ENCODE data around the gene RAB11FIP5. TPM values are rescaled to one million over a fixed set of nuclear protein-coding genes. Genes with fewer than 3 reads are reported as not detected.
A peak's percentile ranks its signal among the peaks of the same experiment; 100 is the strongest.

Gene RAB11FIP5
- total RNA-seq, 6 experiments from 2014 or later = 76.7 to 92.0 (median 83.6) TPM

DNA sequence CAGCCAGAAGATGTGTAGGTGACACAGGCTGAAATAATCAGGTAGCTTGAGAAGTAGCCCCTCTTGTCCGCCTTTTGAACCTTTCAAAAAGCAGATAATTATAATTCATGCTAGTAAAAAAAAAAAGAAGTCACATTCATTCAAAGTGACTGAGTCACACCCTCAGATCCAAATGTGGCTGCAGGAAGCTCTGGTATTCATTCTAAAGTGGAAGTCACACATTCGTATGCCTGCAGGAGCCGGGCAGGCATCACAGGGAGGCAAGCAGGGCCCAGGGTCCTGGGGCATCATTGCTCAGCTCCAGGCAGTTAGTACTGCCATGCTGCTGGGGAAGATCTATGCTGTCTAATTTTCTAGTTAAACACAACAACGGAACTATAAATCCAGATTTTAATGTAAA is 21.7 kb upstream of the RAB11FIP5 start:
- TF ChIP-seq, protein P1, sequence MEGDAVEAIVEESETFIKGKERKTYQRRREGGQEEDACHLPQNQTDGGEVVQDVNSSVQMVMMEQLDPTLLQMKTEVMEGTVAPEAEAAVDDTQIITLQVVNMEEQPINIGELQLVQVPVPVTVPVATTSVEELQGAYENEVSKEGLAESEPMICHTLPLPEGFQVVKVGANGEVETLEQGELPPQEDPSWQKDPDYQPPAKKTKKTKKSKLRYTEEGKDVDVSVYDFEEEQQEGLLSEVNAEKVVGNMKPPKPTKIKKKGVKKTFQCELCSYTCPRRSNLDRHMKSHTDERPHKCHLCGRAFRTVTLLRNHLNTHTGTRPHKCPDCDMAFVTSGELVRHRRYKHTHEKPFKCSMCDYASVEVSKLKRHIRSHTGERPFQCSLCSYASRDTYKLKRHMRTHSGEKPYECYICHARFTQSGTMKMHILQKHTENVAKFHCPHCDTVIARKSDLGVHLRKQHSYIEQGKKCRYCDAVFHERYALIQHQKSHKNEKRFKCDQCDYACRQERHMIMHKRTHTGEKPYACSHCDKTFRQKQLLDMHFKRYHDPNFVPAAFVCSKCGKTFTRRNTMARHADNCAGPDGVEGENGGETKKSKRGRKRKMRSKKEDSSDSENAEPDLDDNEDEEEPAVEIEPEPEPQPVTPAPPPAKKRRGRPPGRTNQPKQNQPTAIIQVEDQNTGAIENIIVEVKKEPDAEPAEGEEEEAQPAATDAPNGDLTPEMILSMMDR (IDR thresholded peaks at IDR 0.05) = no peak
- Mint-ChIP-seq H3K27me3 (ENCODE audit: insufficient read depth) (no peaks in the 10 kb centered on the region; the same call in none of the 2 replicates), H3K9me3 (no peaks in the 10 kb centered on the region), H3K36me3 (ENCODE audit: low read depth) (no peaks in the 10 kb centered on the region), H3K4me3 (peak overlapping the region; percentile 41; the same call in 1 of the 2 replicates), H3K27ac (no peak overlapping the region), H3K4me1 (ENCODE audit: low read depth) (peaks cover 30% of the 10 kb centered on the region)
- DNase-seq = peak; percentile 51

DNA sequence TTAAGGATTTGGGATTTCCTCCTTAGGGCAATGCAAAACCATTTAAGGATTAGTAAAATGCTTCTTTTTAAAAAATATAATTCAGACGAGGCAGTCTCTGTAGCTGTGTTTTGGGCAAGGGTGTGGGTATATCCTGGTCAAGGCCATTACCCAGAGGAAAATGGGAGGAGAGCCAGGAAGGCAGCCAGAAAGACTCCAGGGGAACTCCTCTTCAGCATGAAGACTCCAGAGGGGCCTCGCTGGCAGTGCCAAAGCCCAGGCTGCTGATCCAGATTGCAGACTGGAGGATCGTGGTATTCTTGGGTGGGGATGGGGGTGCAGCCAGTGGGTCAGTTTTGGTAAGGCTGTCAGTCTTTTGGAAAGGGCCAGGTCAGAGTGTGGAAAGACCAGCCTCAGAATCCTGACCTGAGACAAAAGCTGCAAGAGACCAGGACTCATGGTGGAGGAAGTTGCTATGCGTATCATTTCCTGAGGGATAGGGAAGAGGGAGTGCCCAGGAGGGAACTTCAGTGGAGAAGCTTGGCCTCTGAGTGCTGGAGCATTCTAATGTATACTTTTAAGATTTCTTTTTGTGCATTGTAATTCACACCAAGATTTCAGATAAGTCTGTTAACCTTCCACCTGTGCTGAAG is 20.9 kb upstream of the RAB11FIP5 start:
- Mint-ChIP-seq H3K36me3 (ENCODE audit: low read depth) (no peaks in the 10 kb centered on the region), H3K9me3 (no peaks in the 10 kb centered on the region), H3K27ac (no peak overlapping the region), H3K4me1 (ENCODE audit: low read depth) (peaks cover 30% of the 10 kb centered on the region), H3K4me3 (no peak overlapping the region), H3K27me3 (ENCODE audit: insufficient read depth) (no peaks in the 10 kb centered on the region; the same call in none of the 2 replicates)
- no peak for DNase-seq
- TF ChIP-seq, protein P1 (IDR thresholded peaks at IDR 0.05) = no peak

DNA sequence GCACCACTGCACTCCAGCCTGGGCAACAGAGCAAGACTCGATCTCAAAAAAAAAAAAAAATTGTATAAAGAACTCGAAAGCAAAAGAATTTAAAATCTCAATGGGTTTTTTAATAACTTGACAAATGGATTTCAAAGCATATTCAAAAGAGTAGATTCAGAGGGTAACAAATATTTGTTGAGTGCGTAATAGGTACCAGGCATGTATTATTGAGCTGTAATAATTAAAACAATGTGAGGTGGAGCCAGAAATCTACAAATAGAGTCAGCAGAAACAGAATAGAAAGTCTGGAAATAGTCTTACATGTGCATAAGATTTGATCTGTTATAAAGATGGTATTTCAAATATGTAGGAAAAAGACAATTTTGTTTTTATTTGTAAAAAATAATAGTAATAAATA is 19.1 kb upstream of the RAB11FIP5 start:
- DNase-seq = no peak
- H3K27me3 Mint-ChIP-seq (ENCODE audit: insufficient read depth) = peaks cover 3% of the 10 kb centered on the region

DNA sequence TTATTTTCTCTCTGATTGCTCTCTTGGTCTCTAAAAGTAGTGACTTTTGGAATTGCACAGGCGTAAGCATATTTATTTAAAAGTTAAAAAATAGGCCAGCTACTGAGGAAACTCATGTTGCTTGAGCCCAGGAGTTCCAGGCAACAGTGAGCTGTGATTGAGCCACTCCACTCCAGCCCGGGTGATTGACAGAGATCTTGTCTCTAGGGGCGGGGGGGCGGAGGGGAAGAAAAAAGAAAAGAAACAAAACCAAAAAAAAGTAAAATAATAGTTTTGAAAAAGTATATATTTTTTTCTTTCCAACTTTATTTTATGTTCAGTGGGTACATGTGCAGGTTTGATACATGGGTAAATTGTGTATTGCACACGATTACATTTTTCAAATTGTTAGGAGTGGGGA is 18.0 kb upstream of the RAB11FIP5 start:
- TF ChIP-seq, protein P1 (IDR thresholded peaks at IDR 0.05) = no peak
- no peak for DNase-seq
- peaks cover 30% of the 10 kb centered on the region for H3K4me1 Mint-ChIP-seq (ENCODE audit: low read depth)
- no peak overlapping the region for H3K4me3 Mint-ChIP-seq
- peaks cover 3% of the 10 kb centered on the region for H3K27me3 Mint-ChIP-seq (ENCODE audit: insufficient read depth)
- no peak overlapping the region for H3K27ac Mint-ChIP-seq
- H3K36me3 Mint-ChIP-seq (ENCODE audit: low read depth) = no peaks in the 10 kb centered on the region
- H3K9me3 Mint-ChIP-seq = no peaks in the 10 kb centered on the region

More for the DNA sequence above, 19.1 kb upstream of the RAB11FIP5 start:
- H3K9me3 Mint-ChIP-seq = no peaks in the 10 kb centered on the region
- H3K27ac Mint-ChIP-seq = no peak overlapping the region
- H3K4me3 Mint-ChIP-seq = no peak overlapping the region; the same call in 1 of the 2 replicates
- H3K4me1 Mint-ChIP-seq (ENCODE audit: low read depth) = peaks cover 30% of the 10 kb centered on the region
- TF ChIP-seq, protein P1 (IDR thresholded peaks at IDR 0.05) = no peak
- no peaks in the 10 kb centered on the region for H3K36me3 Mint-ChIP-seq (ENCODE audit: low read depth)

DNA sequence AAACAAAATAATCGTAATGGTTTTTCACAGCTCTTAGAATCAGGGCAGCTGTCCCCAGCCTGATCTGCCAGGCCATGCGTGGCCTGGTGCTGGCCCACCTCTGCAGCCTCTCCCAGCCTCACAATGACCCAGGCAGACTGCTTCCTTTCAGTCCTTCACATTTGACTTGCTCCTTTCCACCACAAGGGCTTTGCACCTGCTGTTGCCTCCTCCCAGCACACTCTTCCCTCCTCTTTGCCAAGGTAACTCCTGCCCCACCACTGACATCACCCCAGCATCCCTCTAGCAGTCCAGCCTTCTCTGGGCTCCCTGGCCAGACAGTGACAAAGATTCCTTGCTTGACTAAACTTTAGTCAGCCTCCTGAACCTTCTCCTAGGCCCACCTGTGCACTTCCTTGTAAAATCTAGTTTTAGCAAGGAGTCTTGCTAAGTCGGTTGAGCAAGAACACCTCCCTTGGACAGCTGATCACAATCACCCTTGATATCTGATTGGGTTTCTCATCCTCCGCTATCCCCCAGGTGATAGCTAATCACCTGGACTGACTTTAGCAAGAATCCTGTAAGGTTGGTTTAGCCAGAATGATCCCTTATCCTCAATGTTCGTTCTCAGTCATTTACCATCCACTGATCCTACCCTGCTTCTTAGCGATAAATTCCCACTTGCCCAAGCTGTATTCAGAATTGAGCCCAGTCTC is 16.2 kb upstream of the RAB11FIP5 start:
- DNase-seq = no peak
- H3K9me3 Mint-ChIP-seq = no peaks in the 10 kb centered on the region
- TF ChIP-seq, protein P1 (IDR thresholded peaks at IDR 0.05) = no peak
- H3K4me1 Mint-ChIP-seq (ENCODE audit: low read depth) = peaks cover 22% of the 10 kb centered on the region
- H3K36me3 Mint-ChIP-seq (ENCODE audit: low read depth) = no peaks in the 10 kb centered on the region
- peaks cover 3% of the 10 kb centered on the region for H3K27me3 Mint-ChIP-seq (ENCODE audit: insufficient read depth)
- H3K4me3 Mint-ChIP-seq = no peak overlapping the region
- H3K27ac Mint-ChIP-seq = no peak overlapping the region

All from HFFc6 (cell line).